Adipocyte (in vitro differentiated cells): ENCODE results near the gene IDS.
"Not testable (repeated sequence)": the region's sequence is repeated elsewhere in the genome, so short reads cannot be mapped to it uniquely, and the experiment has no call there.

Source experiments
- DNase-seq: peaks from one replicate; pipeline ENCODE4 v3.0.0-alpha.2; 2015; ENCODE audit warnings: low read depth
- H3K27me3 ChIP-seq: replicated peaks from 2 replicates; pipeline ENCODE4 v1.7.0; 2013; ENCODE audit warnings: mild to moderate bottlenecking, low read length, moderate library complexity; ENCODE audit not compliant: control insufficient read depth, insufficient read depth
- H3K36me3 ChIP-seq: 2 replicates; pipeline ENCODE4 v1.7.0; 2013; ENCODE audit warnings: low read length, mild to moderate bottlenecking, moderate library complexity; ENCODE audit not compliant: control insufficient read depth, insufficient read depth, severe bottlenecking
- H3K4me1 ChIP-seq: 2 replicates; pipeline ENCODE4 v1.7.0; 2013; ENCODE audit warnings: mild to moderate bottlenecking, low read length, moderate library complexity; ENCODE audit not compliant: control insufficient read depth, insufficient read depth
- H3K4me3 ChIP-seq: 2 replicates; pipeline ENCODE4 v1.7.0; 2013; ENCODE audit warnings: mild to moderate bottlenecking, low read length, moderate library complexity
- H3K9ac ChIP-seq: 2 replicates; pipeline ENCODE4 v1.7.0; 2013; ENCODE audit warnings: mild to moderate bottlenecking, low read length, moderate library complexity
- H3K9me3 ChIP-seq: 2 replicates; pipeline ENCODE4 v1.7.0; 2013; ENCODE audit warnings: mild to moderate bottlenecking, low read length, moderate library complexity; ENCODE audit not compliant: control insufficient read depth

The IDS gene

GRCh38 chrX:149525389-149525788 is 20.3 kb upstream of the IDS start:
- H3K36me3 ChIP-seq, H3K9ac ChIP-seq, H3K4me3 ChIP-seq, H3K4me1 ChIP-seq, H3K9me3 ChIP-seq, H3K27me3 ChIP-seq: not testable (repeated sequence)
- peak; percentile 45 for DNase-seq

DNA sequence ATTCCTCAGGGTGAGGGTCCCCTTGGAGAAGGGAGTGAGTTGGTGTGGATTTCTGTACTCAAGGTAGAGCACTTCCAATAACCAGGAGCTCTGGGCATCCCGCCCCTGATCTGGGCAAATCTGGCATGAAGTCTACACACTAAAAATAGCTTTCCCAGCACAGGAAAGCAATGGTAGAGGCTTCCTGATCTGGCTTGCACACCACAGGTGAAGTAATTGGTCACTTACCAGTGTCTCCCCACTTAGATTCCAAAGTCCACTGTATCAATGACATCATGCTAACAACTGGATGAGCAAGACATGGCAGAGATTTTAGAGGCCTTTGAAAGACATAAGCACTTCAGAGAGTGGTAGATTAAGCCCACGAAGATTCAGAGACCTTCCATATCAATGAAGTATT is 17.8 kb upstream of the IDS start:
- no peak overlapping the region for H3K9ac ChIP-seq
- peaks cover 9% of the 10 kb centered on the region for H3K27me3 ChIP-seq
- H3K36me3 ChIP-seq: no peaks in the 10 kb centered on the region
- peaks cover 3% of the 10 kb centered on the region for H3K4me1 ChIP-seq
- no peak for DNase-seq
- no peak overlapping the region for H3K4me3 ChIP-seq
- no peaks in the 10 kb centered on the region for H3K9me3 ChIP-seq

DNA sequence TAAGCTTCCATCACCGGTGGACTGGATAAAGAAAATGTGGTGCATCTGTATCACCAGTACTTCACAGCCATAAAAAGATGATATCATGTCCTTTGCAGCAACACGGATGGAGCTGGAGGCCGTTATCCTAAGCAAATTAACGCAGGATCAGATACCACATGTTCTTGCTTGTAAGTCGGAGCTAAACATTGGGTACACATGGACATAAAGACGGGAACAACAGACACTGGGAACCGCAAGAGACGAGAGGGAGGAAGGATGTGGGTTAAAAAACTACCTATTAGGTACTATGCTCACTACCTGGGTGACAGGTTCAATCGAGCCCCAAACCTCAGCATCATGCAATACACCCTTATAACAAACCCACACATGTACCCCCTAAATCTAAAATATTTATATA is 16.3 kb upstream of the IDS start:
- H3K27me3 ChIP-seq: peaks cover 14% of the 10 kb centered on the region

GRCh38 chrX:149520636-149521277 is 15.7 kb upstream of the IDS start:
- H3K9ac ChIP-seq, H3K4me1 ChIP-seq, H3K4me3 ChIP-seq, H3K36me3 ChIP-seq, DNase-seq, H3K9me3 ChIP-seq: not testable (repeated sequence)
- peaks cover 19% of the 10 kb centered on the region for H3K27me3 ChIP-seq

More for the DNA sequence above, 16.3 kb upstream of the IDS start:
- H3K36me3 ChIP-seq: no peaks in the 10 kb centered on the region
- DNase-seq: no peak
- peaks cover 5% of the 10 kb centered on the region for H3K9me3 ChIP-seq
- H3K4me3 ChIP-seq: no peak overlapping the region
- peaks cover 3% of the 10 kb centered on the region for H3K4me1 ChIP-seq
- H3K9ac ChIP-seq: no peak overlapping the region

- Histone ChIP-seq H3K9ac (no peak overlapping the region), H3K4me1 (peaks cover 3% of the 10 kb centered on the region), H3K9me3 (peaks cover 5% of the 10 kb centered on the region), H3K4me3 (no peak overlapping the region), H3K27me3 (peaks cover 26% of the 10 kb centered on the region), H3K36me3 (no peaks in the 10 kb centered on the region)
- no peak for DNase-seq
Measured at GRCh38 chrX:149518236-149518635, 13.1 kb upstream of the IDS start.

DNA sequence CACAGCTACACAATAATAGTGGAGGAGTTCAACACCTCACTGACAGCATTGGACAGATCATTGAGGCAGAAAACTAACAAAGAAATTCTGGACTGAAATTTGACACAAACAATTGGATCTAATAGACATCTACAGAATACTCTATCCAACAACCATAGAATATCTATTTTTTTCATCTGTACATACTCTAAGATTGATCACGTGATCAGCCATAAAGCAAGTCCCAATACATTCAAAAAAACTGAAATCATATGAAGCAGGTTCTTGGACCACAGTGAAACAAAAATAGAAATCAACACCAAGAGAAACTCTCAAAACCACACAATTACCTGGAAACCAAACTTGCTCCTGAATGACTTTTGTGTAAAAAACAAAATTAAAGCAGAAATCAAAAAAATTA is 12.2 kb upstream of the IDS start:
- Histone ChIP-seq H3K9ac (no peak overlapping the region), H3K4me3 (no peak overlapping the region), H3K27me3 (peaks cover 22% of the 10 kb centered on the region), H3K4me1 (peaks cover 3% of the 10 kb centered on the region), H3K9me3 (peaks cover 5% of the 10 kb centered on the region), H3K36me3 (no peaks in the 10 kb centered on the region)
- no peak for DNase-seq

- Histone ChIP-seq H3K9me3 (peaks cover 5% of the 10 kb centered on the region), H3K36me3 (no peaks in the 10 kb centered on the region), H3K27me3 (peaks cover 22% of the 10 kb centered on the region), H3K4me1 (peaks cover 3% of the 10 kb centered on the region), H3K9ac (no peak overlapping the region), H3K4me3 (no peak overlapping the region)
- DNase-seq: no peak
Measured at GRCh38 chrX:149516604-149517003, 11.5 kb upstream of the IDS start.

- no peak overlapping the region for H3K9ac ChIP-seq
- peaks cover 21% of the 10 kb centered on the region for H3K27me3 ChIP-seq
- no peak overlapping the region for H3K4me3 ChIP-seq
- no peak for DNase-seq
- H3K9me3 ChIP-seq: peaks cover 5% of the 10 kb centered on the region
- H3K4me1 ChIP-seq: peaks cover 3% of the 10 kb centered on the region
- no peaks in the 10 kb centered on the region for H3K36me3 ChIP-seq
Measured at GRCh38 chrX:149515954-149516602, 11.0 kb upstream of the IDS start.

- no peak overlapping the region for H3K4me3 ChIP-seq
- DNase-seq: no peak
- peaks cover 5% of the 10 kb centered on the region for H3K9me3 ChIP-seq
- no peaks in the 10 kb centered on the region for H3K36me3 ChIP-seq
- H3K4me1 ChIP-seq: no peaks in the 10 kb centered on the region
- H3K9ac ChIP-seq: no peak overlapping the region
- peaks cover 39% of the 10 kb centered on the region for H3K27me3 ChIP-seq
Measured at GRCh38 chrX:149513825-149514428, 8.8 kb upstream of the IDS start.

DNA sequence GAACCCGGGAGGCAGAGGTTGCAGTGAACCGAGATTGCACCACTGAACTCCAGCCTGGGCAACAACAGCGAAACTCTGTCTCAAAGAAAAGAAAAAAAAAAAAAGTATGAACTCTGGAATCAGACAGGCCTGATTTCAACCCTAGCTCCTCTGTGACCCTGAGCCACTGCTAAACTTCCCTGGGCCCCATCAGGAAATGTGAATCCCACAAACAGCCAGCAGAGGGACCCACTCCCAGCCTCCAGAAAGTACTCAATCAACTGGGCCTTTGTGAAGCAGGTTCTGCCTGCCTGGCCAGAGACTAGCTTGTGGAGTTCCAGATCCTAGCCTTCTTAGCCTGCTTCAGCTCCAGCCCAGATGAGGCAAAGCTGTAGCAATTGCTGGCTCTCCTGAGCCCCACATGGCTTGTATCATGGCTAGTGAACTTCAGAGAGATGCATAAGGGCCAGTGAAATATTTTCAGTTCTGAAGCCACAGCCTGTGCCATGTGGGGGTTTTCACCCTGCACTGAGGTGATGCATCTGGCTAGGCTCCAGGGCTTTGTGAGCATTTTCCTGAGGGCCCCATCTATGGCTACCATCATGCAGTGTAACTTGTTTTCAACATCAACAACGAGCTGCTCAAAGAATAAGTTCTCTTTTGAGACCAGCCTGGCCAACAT is 7.2 kb upstream of the IDS start:
- H3K4me3 ChIP-seq: no peak overlapping the region
- peaks cover 55% of the 10 kb centered on the region for H3K27me3 ChIP-seq
- no peaks in the 10 kb centered on the region for H3K36me3 ChIP-seq
- H3K9me3 ChIP-seq: peaks cover 2% of the 10 kb centered on the region
- DNase-seq: peak; percentile 46
- H3K4me1 ChIP-seq: no peaks in the 10 kb centered on the region
- H3K9ac ChIP-seq: no peak overlapping the region

GRCh38 chrX:149511081-149511480 is 6.0 kb upstream of the IDS start:
- no peak overlapping the region for H3K9ac ChIP-seq
- H3K4me1 ChIP-seq: no peaks in the 10 kb centered on the region
- H3K9me3 ChIP-seq: no peaks in the 10 kb centered on the region
- peaks cover 49% of the 10 kb centered on the region for H3K27me3 ChIP-seq
- DNase-seq: no peak
- no peak overlapping the region for H3K4me3 ChIP-seq
- H3K36me3 ChIP-seq: no peaks in the 10 kb centered on the region
